Measurements from ENCODE around the gene GRIK4. TPM values are rescaled to one million over a fixed set of nuclear protein-coding genes. Genes with fewer than 3 reads are reported as not detected.
A peak's percentile ranks its signal among the peaks of the same experiment; 100 is the strongest.
"Not testable (repeated sequence)": the region's sequence is repeated elsewhere in the genome, so short reads cannot be mapped to it uniquely, and the experiment has no call there.

The GRIK4 gene
- total and polyA plus RNA-seq, 8 donors = 0.76 to 10.1 (median 7.7) TPM

DNA sequence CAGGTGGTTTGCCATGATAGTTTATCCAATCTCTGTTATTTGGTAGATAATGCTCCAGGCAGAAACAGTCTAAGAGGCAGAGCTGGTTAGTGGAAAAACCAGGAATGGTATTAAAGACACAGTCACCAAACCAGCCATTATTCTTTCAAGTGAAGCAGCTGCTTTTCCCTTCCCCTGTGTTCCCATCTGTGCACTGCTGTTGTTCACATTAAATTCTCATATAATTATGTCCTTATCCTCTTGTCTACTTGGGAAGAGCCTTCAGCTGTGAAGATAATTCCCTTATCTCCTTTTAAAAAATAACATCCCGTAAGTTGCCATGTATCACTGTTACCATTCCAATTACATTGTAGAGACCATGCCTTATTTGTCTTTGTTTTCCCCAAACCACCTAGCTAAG is 507.2 kb downstream of the GRIK4 start:
- Histone ChIP-seq H3K9me3 (no peaks in the 10 kb centered on the region), H3K27me3 (peaks cover 0 to 3% of the 10 kb centered on the region in 2 donors), H3K27ac (no peak overlapping the region), H3K36me3 (no peaks in the 10 kb centered on the region), H3K4me1 (peaks cover 0 to 3% of the 10 kb centered on the region in 2 donors), H3K4me3 (no peak overlapping the region)
- intact Hi-C loops (cut with DNase I) = no loop called here
- ATAC-seq (no peak), DNase-seq (peak in 2 of 4 donors; percentile 24 to 51)
- TF ChIP-seq, protein P1, sequence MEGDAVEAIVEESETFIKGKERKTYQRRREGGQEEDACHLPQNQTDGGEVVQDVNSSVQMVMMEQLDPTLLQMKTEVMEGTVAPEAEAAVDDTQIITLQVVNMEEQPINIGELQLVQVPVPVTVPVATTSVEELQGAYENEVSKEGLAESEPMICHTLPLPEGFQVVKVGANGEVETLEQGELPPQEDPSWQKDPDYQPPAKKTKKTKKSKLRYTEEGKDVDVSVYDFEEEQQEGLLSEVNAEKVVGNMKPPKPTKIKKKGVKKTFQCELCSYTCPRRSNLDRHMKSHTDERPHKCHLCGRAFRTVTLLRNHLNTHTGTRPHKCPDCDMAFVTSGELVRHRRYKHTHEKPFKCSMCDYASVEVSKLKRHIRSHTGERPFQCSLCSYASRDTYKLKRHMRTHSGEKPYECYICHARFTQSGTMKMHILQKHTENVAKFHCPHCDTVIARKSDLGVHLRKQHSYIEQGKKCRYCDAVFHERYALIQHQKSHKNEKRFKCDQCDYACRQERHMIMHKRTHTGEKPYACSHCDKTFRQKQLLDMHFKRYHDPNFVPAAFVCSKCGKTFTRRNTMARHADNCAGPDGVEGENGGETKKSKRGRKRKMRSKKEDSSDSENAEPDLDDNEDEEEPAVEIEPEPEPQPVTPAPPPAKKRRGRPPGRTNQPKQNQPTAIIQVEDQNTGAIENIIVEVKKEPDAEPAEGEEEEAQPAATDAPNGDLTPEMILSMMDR (IDR thresholded peaks at IDR 0.05) = no peak

DNA sequence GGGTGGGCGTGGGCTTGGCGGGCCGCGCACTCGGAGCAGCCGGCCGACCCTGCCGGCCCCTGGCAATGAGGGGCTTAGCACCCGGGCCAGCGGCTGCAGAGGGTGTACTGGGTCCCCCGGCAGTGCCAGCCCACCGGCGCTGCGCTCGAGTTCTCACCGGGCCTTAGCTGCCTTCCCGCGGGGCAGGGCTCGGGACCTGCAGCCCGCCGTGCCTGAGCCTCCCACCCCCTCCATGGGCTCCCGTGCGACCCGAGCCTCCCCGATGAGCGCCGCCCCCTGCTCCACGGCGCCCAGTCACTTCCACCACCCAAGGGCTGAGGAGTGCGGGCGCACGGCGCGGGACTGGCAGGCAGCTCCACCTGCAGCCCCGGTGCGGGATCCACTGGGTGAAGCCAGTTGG is 510.2 kb downstream of the GRIK4 start:
- H3K27me3 ChIP-seq = not testable (repeated sequence)

DNA sequence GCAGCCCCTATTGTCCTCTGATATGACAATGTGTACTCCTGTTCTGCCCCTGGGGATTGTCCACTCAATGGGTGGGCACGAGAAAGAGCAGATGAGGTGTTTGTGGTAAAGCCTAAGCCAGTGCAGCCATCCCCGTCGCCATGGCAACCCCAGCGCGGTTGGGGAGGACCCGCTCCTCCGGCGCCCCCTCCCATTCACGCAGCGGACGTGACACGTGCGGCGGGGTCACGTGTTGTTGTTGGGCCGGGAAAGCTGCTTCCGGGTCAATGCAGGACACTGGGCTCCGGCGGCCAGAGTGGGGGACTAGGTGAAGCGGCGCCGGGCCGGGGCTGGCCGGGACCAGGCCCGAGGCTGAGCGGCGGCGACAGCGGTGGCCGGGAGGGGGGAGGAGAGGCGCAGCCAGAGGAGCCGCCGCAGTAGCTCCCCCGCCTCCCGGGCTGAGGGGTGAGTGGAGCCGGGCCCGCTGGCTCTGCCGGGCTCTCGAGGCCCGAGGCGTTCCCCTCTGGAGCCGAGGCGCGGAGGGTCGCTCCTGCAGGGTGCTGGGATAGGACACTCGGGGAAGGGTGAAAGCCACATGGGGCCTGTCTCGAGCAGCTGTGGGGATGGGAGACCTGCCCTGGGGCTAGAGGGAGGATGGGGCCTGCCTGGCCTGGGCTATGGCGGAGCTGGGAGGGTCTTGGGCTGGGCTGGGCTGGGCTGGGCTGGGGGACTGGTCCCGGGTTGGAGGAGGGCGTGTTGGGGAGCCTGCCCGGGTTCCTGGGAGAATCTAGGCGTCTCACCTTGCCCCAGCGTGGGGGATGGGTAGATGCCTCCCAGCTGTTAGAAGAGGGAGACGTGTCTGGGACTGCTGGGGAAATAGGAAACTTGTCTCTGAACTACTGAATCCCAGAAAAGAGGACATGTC is 512.6 kb downstream of the GRIK4 start, which contains the start of gene TBCEL:
Gene TBCEL, plus strand, starts transcription at position 255 of the 904 bp plus-strand sequence. CDS start 21,589 bp downstream, outside the sequence.
- peak within 1 kb of the TSS; percentile 75 to 93 for H3K4me3 ChIP-seq
- no peaks in the 10 kb centered on the region for H3K9me3 ChIP-seq
- peaks cover 0 to 3% of the 10 kb centered on the region in 2 donors for H3K27me3 ChIP-seq
- H3K36me3 ChIP-seq = no peaks in the 10 kb centered on the region
- peak; percentile 89 for ATAC-seq
- peaks cover 10 to 22% of the 10 kb centered on the region in 2 donors for H3K4me1 ChIP-seq
- TF ChIP-seq, protein P1 (IDR thresholded peaks at IDR 0.05) = no peak
- peak within 1 kb of the TSS; percentile 48 to 61 for H3K27ac ChIP-seq
- intact Hi-C loops (cut with DNase I) = no loop called here
- DNase-seq = peak; percentile 86 to 94 (median 90)

More for the DNA sequence above, 510.2 kb downstream of the GRIK4 start:
- H3K36me3 ChIP-seq; H3K9me3 ChIP-seq; H3K4me3 ChIP-seq; intact Hi-C loops (cut with DNase I); ATAC-seq; H3K27ac ChIP-seq: not testable (repeated sequence)
- peaks cover 10 to 22% of the 10 kb centered on the region in 2 donors for H3K4me1 ChIP-seq
- peak in 1 of 4 donors; percentile 74 for DNase-seq

DNA sequence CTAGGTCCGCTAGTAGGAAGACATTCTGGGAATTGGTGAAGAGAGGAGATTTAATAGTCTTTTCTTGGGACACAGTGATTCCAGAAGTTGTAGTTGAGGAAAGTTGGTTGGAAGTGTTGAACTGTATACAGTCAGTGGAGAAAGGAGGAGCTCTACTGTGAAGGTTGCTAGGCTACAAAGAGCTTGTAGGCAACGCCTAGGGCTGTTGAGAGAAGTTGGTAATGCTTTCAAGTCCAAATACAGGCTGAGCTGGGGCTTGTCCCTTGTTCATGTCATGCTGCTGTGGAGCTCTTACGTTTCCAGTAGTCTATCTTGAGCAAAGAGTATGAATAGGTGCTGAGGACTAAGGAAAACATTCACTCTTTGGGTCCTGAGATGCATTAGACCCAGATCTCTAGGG is 513.4 kb downstream of the GRIK4 start:
- intact Hi-C loops (cut with DNase I) = no loop called here
- peak; percentile 94 for ATAC-seq
- H3K27ac ChIP-seq = no peak overlapping the region

DNA sequence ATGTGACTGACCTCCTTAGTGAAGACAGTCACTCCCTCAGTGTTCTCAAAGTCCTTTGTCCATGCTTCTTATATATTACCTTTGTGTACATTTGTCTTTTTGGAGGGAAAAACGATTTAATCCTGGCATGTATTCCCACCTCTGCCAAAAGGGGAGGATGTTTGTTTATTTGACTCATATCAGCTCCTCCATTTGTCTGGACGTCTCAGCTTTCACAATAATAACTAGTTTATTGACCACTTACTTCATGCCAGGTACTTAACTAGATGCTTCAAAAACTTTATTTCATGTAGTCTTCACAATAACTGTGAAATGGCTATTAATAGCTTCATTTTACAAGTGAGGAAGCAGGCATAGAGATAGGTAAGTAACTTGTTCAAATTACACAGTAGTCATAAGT is 517.6 kb downstream of the GRIK4 start:
- Histone ChIP-seq H3K4me3 (no peak overlapping the region), H3K9me3 (no peaks in the 10 kb centered on the region), H3K4me1 (peaks cover 10 to 21% of the 10 kb centered on the region in 2 donors), H3K36me3 (no peaks in the 10 kb centered on the region), H3K27me3 (no peaks in the 10 kb centered on the region), H3K27ac (no peak overlapping the region)
- TF ChIP-seq, protein P1 (IDR thresholded peaks at IDR 0.05) = no peak
- no peak for ATAC-seq
- no peak for DNase-seq
- intact Hi-C loops (cut with DNase I) = no loop called here

More for the DNA sequence above, 513.4 kb downstream of the GRIK4 start:
- TF ChIP-seq, protein P1 (IDR thresholded peaks at IDR 0.05) = no peak
- DNase-seq = peak in 2 of 4 donors; percentile 38 to 55
- peaks cover 10 to 22% of the 10 kb centered on the region in 2 donors for H3K4me1 ChIP-seq
- H3K27me3 ChIP-seq = no peaks in the 10 kb centered on the region
- H3K4me3 ChIP-seq = peak overlapping the region; percentile 75 to 93
- H3K9me3 ChIP-seq = no peaks in the 10 kb centered on the region
- H3K36me3 ChIP-seq = no peaks in the 10 kb centered on the region
